HG02763 (cell line): ENCODE data around the gene PTPN4.
"Not testable (repeated sequence)": the region's sequence is repeated elsewhere in the genome, so short reads cannot be mapped to it uniquely, and the experiment has no call there.

Experiments used
- ATAC-seq: cut with Tn5 transposase; IDR thresholded peaks from one replicate; pipeline ENCODE4 v1.9.1; 2021; ENCODE audit warnings: mild to moderate bottlenecking, moderate library complexity; ENCODE audit not compliant: unreplicated experiment

PTPN4 gene

DNA sequence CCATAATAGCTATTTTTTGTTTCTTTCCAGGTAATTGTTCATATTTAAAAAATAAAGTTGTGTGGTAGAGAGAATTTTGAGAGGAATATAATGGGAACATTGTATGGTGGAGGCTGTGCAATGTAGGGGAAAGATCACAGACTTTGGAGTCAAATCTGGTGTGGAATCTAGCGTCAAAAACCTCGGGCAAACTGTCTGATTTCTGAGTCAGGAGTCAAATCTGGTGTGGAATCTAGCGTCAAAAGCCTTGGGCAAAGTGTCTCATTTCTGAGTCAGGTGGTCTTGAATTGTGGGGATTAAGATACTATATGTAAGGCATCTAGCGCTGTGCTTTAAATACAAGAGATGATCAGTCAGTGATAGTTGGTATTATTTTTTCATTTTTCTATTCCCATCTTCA is 5.1 kb downstream of the PTPN4 start:
- ATAC-seq: no peak

DNA sequence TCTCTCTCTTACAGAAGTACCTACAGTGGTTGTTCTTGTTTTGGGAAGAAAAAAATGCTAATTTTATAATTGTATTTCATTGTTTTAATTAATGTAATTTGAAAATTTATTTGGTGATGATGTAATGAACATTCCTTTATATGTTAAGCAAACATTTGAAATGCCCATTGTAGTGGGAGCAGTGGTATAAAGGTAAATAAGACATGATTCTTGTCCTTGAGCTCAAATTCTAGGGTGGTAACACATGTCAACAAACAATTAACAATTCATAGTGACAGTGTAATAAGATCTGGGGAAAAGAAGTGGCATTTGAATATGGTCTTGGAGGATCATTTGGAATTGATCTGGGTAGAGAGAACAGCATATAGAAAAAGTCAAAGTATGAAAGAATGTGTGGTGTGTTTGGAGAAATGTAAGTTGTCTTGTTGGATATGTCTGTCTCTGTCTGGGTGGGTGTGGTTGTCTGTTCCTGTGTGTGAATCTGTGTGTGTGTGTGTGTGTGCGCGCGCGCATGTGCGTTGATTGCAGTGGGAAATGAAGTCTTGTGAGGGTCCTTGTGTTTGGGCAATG is 5.8 kb downstream of the PTPN4 start:
- no peak for ATAC-seq

DNA sequence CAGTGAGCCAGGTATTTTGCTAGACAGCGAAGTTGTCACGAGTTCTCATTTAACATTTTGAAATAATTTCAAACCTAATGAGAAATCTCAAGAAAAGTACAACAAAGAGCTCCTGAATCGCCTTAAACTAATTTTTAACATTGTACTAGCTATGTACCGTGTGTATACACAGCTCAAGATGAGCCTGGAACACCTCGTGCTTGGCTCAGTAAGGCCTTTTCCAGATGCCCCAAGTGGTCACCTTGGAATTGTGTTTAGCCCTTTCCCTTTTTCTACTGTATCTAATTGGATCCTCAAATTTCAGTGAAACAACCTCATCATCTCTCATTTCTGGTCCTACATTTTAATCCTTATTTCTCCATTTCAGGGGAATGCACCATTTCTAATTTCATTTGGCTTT is 7.2 kb downstream of the PTPN4 start:
- no peak for ATAC-seq

DNA sequence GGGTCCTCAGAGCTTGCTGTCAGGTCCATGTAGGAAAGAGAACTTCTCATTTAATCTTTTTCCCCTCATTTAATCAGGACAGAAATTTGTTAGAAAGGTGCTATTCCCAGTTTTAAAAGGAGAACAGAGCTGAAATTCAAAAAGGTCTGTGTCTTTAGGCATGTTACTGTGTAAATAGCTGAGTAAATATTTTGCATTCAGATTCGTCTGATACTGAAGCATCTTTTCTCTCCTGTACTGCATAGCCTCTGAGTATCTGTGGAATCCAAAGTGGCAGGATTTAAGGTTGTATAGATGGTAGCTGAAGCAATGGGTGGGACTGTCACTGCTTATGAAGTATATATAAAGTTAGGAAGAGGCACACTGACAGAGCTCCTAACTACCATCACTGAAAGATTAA is 9.0 kb downstream of the PTPN4 start:
- no peak for ATAC-seq

DNA sequence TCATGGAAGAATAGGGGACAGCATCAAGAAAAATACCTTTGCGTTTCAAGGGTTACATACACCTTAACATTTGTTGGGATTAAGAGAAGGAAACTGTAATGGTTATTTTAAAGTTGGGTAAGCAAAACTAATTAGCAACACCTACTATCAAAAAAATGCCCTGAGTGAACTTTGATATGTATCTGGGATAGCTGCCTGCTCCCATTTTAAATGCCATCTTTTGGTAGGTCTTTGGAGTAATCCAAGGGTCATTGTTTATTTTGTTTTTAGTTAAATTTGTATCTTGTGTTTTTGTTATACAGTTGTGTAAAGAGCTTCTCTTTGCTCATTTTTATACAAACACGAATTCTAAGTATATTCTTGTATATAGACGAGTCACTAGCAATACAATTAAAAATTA is 9.9 kb downstream of the PTPN4 start:
- no peak for ATAC-seq

DNA sequence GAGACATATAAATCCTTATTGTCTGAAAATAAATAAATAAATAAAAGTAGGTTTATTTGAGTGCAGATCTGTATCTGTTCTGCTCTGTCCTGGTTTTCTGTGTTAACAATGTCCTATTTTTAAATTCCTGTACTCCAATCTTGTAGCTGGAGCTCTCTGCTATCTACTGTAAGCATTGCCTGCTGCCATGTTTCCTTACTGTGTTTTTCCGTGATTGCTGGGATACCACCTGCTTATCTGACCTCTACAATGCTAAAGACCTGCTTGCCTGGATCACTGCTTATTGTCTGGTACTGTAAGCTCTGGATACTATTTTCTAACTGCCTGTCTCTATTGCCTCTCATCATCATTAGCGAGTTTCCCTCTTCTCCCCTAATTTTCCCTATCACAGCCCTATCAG is 11.6 kb downstream of the PTPN4 start:
- ATAC-seq: no peak

DNA sequence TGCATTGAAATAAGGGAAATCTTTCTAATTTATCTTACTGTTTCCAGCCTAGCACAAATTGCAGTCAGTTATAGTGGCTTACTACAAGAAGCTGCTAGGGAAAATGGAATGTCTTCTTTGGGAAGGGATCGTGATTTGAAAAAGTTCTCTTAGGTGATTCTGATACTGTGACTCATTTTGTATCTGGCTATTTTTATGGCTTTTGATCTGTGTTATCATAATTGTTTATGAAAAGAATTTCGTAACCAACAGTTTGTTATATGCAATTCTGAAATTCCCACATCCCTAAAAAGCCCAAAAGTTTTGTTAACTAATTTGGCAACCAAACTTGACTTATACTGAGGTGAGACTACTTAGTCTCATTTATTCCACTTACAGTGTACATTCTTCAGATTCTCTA is 12.4 kb downstream of the PTPN4 start:
- no peak for ATAC-seq

DNA sequence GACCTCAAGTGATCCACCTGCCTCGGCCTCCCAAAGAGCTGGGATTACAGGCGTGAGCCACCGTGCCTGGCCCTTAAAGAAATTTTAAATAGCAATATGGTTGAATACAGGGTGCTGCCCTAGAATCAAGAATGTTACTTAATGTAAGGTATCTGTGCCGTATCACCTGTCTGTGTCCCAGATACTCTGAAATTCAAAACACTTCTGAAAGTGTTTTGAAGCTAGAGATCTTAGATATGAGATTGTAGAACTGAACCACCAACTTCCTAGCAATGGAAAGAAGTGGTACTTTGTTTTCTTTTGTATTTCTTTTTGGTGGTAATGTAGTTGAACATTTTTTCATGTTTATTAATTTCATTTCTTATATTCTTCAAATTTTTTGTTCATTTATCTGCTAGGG is 13.0 kb downstream of the PTPN4 start:
- ATAC-seq: no peak

DNA sequence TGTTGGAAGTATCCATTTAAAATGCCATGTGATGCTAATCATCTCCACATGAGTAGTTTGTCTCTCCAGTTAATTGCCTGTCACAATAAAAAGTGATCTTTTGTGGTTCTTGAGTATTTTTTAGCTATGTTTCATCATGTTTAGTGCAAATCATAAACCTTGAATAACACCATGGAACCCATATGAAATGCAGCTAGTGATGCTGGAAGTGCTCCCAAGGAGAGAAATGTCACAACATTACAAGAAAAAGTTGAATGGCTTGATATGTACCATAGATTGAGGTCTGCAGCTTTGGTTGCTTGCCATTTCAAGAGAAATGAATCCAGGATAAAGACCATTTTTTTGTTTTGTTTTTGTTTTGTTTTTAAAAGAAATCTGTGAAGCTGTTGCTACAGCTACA is 14.3 kb downstream of the PTPN4 start:
- ATAC-seq: no peak

DNA sequence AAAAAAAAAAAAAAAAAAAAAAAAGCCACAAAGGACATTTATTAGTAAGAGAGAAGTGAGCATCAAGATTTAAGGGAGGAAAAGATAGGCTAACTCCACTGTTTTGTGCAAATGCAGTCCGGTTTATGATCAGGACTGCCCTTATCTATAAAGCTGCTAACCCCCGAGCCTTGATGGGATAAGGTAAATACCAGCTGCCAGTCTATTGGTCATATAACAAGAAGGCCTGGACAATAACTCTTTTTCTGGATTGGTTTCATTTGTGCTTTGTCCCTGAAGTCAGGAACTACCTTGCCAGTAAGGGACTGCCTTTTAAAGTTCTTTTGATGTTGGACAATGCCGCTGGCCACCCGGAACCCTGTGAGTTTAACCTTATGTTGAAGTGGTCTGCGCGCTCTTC is 15.4 kb downstream of the PTPN4 start:
- ATAC-seq: no peak

DNA sequence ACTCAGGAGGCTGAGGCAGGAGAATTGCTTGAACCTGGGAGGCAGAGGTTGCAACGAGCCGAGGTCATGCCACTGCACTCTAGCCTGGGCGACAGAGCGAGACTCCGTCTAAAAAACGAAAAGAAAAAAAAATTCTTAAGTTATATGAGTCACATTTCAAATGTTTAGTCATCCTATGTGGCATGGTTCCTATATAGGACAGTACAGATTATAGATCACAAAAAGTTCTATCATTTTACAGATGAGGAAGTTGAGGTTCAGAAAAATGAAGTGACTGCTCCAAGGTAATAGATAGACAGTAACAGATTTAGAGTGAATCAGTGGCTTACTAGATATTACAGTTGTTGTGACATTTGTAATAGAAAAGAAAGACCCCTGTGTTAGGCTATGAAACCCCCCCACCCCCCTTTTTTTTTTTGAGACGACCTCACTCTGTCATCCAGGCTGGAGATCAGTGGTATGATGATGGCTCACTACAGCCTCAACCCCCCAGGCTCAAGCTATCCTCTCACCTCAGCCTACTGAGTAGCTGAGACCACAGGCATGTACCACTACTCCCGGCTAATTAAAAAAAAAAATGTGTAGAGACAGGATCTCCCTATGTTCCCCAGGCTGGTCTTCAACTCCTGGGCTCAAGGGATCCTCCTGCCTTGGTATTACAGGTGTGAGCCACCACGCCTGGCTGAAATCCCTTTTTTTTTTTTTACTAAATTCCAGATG is 22.7 kb downstream of the PTPN4 start:
- no peak for ATAC-seq

DNA sequence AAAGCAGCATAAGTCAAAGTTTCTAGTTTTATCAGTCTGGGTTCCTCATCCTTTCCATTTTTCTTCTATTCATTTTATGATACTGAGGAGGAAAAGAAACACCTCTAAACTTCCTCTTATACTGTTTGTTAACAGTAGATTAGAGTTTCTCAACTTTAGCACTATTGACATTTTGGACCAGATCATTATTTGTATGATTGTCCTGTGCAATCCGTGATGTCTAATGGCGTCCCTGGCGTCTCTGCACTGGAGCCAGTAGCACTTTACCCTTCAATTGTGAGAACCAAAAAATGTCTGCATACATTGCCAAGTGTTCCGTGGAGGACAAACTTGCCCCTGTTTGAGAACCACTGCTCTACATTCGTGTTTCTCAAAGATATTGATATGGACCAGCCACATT is 25.2 kb downstream of the PTPN4 start:
- no peak for ATAC-seq

DNA sequence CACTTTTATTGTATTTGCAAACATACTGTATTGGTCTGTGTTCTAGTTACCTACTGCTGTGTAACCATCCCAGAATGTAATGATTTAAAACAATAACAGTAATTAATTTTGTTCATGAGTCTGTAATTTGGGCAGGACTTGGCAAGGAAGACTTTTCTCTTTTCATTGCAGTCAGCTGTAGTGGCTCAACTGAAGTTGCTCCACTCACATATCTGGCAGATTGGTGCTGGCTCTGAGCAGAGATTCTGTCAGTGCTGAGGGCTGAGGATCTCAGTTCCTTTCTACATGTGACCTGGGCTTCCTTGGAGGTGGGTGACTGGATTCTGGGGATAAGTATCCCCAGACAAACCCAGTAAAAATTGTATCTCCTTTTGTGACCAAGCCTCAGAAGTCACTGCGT is 26.6 kb downstream of the PTPN4 start:
- ATAC-seq: no peak

DNA sequence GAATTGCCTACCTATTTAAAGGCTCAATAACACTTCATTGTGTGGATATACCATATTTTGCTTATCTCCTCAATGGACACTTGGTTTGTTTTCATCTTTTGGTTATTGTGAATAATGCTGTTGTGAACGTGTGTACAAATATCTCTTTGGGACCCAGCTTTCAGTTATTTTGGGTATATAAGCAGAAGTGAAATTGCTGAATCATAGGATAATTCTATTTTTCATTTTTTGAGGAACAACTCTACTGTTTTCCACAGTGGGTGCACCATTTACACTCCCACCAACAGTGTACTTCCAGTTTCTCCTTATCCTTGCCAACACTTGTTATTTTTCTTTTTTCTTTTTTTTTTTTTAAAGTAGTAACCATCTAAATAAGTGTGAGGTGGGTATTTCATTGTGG is 29.0 kb downstream of the PTPN4 start:
- no peak for ATAC-seq

DNA sequence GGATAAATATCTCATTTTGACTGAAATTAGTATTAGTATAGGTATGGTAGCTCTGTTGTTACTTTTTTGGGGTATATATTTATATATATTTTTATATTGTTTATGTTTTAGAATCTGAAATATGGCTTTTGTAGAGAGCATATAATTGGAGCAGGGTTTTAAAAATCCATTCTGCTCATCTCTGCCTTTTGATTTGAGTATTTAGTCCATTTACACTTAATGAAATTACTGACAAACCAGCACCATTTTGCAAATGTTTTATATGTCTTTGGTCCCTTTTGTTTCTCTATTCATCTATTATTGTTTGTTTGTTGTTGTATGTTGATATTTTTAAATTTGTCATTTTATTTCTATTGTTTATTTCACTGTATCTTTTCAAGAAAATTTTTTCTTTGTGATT is 30.7 kb downstream of the PTPN4 start:
- no peak for ATAC-seq

DNA sequence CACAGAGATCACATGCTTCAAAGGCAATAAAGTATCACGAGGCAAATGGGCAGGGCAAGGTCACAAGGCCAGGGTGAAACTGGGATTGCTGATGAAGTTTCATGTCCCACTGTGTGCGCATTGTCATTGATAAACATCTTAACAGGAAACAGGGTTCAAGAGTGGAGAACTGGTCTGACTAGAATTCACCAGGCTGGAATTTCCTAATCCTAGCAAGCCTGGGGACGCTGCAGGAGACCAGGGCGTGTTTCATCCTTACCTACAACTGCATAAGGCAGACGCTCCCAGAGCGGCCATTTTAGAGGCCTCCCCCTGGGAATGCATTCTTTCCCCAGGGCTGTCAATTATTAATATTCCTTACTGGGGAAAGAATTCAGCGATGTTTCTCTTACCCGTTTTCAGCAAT is 33.2 kb downstream of the PTPN4 start:
- ATAC-seq: no peak

DNA sequence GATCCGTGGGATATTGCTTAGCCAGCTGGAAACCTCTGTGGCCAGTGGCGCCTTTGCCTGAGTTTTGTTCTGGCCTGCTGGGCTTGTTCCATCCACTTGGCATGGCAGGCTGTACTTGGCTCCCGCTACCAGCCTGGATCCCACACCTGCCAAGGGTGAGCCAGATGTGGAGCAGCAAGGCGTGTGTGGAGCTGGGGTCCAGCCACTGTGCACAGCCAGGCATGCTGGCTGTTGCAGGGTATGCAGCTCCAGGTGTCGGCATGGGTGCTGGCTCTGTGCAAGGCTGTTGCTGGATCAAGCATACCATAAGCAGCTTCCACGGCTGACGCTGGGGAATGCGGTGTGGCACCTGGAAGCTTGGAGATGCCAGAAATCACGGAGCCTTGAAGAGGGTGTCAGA is 34.5 kb downstream of the PTPN4 start:
- ATAC-seq: no peak

DNA sequence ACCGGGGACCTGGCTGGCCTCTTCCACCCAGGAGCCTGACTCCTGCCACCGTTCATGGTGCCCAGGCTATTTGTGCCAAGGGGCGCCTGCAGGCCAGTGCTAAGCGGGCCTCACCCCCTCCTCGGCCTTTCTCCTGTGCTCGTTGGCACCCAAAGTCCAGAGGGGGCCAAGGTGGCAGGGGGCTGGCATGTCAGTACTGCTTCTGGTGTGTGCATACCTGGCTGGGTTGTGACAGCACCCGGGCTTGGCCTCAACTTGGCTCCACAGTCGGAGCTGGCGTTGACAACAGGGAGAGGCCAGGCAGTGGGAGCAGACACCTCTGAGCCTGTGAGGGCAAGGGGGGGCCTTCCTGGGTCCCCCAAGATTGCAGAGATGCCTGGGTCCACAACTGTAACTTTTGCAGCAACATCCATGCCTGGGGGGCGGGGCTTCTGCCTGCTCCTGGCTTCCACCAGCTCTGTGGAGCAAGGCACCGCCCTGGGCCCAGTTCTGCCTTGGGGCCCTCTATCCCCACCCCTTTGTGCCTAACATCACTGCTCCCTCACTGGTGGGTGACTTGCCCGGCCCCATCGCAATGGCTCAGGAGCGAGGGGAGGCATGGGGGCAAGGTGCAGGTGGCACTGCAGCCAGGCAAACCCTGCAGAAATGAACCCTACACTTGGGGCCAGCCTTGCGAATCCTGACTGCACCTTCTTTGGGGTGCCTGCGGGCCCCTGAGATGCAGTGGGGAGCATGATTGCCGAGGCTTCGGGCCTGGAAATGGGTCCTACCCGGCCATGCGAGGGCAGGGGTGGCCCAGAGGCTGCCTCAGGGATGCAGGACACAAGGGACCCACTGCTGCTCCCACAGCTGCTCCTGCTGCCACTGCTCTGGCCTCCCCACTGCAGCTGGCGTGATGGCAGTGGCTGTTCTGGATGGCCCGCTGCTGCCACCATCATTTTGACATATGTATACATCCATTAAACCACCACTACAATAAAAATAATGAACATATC is 35.9 kb downstream of the PTPN4 start:
- ATAC-seq: no peak

DNA sequence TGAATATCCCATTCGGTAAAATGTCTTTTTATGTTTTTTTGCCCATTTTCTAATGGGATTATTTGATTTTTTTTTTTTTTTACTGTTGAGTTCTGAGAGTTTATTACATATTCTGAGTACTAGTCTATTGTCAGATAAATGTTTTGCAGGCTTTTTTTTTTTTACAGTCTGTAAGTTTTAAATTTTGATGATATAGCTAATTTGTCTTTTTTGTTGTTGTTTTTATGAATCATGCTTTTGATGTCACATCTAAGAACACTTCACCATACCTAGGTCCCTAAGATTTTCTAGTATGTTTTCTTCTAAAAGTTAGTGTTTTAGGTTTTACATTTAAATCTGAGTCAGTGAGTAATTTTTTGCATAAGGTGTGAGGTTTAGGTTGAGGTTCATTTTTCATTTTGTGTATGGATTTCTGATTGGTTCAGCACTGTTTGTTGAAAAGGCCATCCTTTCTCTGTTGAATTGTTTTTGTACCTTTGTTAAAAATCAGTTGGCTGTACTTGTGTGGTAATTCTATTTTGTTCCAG is 40.7 kb downstream of the PTPN4 start:
- ATAC-seq: no peak

DNA sequence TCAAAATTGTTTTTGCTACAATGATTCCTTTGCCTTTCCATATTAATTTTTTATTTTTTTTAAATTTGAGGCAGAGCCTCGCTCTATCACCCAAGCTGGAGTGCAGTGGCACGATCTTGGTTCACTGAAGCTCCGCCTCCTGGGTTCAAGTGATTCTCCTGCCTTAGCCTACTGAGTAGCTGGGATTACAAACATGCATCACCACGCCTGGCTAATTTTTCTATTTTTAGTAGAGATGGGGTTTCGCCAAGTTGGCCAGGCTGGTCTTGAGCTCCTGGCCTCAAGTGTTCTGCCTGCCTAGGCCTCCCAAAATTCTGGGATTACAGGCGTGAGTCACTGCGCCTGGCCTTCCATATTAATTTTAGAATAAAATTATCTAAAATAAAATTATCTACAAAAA is 41.3 kb downstream of the PTPN4 start:
- no peak for ATAC-seq

DNA sequence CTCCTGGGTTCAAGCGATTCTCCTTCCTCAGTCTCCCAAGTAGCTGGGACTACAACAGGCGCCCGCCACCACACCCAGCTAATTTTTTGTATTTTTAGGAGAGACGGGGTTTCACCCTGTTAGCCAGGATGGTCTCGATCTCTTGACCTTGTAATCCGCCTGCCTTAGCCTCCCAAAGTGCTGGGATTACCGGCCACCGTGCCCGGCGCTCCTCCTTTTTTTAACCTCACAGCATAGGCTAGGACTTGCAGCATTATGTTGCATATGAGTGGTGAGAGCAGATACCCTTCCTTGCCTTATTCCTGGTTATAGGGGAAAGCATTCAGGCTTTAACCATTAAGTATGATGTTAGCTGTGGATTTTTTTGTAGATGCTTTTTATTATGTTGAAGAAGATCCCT is 42.3 kb downstream of the PTPN4 start:
- ATAC-seq: not testable (repeated sequence)

DNA sequence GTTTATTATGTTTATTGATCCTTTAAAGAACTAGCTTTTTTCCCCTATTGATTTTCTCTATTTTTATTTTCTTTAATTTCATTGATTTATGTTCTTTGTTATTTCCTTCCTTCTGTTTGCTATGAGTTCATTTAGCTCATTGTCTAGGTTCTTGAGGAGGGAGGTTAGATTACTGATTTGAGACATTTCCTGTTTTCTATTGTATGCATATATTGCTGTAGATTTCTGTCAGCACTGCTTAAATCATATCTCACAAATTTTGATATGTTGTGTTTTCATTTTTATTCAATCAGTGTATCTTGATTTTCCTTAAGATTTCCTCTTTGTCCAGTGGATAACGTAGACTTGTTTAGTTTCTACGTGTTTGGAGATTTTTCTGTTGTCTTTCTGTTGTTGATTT is 43.4 kb downstream of the PTPN4 start:
- no peak for ATAC-seq
